Measurements from ENCODE around the gene TFPT.
A peak's percentile ranks its signal among the peaks of the same experiment; 100 is the strongest.

GRCh38 chr19:54102421-54103169 is 12.9 kb downstream of the TFPT start, which contains the start of gene NDUFA3:
- TF ChIP-seq POLR2A (IDR thresholded peaks at IDR 0.05) (peak; percentile 71 to 91), CTCF (IDR thresholded peaks at IDR 0.05 in 4 of 5, conservative IDR thresholded peaks at IDR 0.05 in 1 of 5) (no peak)

Measured in gastrocnemius medialis (tissue), 4 donors.